Hematopoietic multipotent progenitor cell treated with erythropoietin and hydrocortisone succinate and interleukin-3 and kit ligand, for 17 days (in vitro differentiated cells): ENCODE data around the gene EPHX1.
"Not testable (repeated sequence)": the region's sequence is repeated elsewhere in the genome, so short reads cannot be mapped to it uniquely, and the experiment has no call there.

Source experiments
- DNase-seq: peaks from one replicate; pipeline ENCODE4 v3.0.0-alpha.2; 2015; ENCODE audit warnings: low spot score

EPHX1 gene

DNA sequence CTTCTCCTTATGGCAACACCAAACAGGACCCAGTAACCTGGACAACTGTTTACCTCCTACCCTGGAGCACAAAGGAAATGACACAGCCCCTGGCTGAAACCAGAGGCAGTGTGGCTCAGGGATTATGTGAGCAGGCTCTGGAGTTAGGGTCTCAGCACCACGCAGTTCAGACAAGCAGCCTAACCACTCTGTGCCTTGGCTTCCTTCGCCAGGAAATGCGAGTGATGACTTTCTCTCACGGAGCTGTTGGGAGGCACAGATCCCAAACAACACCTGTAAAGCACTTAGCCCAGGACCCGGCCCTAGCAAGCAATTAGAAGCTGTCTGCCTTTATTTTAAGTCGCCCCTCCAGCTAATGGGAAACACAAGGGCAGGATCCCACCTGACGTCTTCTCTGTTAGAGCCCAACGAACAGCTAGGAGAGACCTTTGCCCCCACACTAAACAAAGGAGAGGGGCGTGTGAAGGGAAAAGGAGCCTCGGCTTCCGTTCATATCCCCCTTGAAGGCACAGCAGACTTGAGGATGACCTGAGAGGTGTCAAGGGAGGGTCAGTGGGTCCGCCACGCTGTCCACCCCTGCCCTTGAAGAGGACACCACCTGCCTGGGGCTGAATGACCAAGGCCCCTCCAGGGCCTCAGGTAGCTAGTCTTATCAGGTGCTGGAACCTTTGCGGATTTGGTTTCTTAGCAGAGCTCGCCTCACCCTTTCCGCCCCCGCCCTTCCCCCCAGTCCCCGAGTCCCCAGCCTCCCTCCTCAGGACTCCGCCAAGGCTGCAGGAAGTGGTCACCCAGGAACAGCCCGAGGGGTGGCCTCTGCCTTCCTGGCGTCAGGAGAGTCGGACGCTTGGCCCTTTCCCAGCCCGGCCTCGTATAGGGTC, 71.4 kb downstream of the EPHX1 start:
- DNase-seq, result no peak

DNA sequence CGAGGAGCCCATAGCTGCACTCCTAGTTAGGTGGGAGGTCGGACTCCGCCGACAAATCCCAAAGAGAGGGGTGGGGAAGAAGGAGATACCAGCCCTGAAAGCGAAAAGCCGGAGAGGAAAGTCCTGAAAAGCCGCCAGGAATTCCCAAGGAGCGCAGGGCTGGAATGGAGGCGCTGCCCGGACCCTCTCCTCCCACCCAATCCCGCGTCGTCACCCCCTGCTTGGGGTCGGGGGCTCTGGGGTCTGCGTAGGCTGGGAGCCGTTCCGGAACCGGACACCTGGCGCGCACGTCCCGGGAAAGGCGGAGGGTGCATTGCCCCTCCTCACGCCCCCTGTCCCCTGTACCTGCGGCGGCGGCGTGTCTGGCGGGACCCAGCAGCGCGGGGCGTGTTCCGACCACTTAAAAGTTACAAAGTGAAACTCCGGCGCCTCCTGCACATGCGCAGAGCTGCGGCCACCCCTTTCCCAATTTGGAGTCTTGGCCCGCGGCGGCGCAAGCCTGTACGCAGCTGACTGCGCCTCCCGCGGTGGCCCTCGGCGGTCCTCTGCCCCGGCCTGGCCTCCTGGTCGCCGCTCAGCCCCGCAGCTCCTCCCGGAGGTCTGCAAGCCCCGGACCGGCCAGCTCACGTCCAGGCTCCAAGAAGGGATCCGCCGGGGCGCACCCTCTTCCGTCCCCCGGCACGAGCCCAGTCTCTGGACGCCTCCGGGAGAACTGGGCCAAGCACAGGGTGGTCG, 72.2 kb downstream of the EPHX1 start, which contains the start of gene TMEM63A:
TMEM63A (minus strand) TSS at position 422 of the 735 bp plus-strand sequence. CDS start 4,800 bp downstream, outside the sequence.
- DNase-seq, result peak; percentile 74

DNA sequence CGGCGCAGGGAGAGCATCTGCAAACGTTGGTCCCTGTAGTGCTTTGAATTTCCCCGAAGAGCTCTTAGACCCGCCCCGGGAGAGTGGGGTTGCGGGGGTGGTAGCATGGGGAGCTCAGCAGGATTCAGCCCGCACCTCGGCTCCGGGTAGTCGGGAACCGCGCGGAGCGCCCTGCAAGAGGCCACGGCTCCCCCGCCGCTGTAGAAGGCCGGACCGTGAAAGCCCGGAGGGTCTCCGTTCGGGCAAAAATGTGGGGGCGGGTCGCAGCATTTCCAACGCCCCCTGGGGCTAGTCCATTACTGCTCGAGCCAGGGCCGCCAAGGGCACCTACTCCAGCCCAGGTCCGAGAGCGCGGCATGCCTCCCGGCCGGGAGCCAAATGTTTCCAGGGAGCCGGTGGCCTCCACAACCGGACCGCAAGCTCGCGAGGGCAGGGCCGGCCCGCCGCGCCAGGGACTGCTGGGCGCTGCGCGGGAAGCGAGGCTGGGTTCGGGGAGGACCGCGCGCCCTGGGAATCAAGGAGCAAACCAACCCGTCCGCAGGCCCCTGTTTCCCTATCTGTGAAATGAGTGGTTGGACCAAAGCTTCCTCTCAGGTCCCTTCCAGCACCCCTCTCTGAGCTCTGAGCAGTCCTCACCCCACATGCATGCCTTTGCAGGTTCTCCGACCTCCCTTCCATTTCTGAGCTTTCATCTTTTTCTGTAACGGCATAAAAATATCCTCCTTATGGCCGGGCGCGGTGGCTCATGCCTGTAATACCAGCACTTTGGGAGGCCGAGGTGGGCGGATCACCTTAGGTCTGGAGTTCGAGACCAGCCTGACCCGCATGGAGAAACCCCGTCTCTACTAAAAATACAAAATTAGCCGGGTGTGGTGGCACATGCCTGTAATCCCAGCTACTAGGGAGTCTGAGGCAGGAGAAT, 73.0 kb downstream of the EPHX1 start:
- no peak for DNase-seq

DNA sequence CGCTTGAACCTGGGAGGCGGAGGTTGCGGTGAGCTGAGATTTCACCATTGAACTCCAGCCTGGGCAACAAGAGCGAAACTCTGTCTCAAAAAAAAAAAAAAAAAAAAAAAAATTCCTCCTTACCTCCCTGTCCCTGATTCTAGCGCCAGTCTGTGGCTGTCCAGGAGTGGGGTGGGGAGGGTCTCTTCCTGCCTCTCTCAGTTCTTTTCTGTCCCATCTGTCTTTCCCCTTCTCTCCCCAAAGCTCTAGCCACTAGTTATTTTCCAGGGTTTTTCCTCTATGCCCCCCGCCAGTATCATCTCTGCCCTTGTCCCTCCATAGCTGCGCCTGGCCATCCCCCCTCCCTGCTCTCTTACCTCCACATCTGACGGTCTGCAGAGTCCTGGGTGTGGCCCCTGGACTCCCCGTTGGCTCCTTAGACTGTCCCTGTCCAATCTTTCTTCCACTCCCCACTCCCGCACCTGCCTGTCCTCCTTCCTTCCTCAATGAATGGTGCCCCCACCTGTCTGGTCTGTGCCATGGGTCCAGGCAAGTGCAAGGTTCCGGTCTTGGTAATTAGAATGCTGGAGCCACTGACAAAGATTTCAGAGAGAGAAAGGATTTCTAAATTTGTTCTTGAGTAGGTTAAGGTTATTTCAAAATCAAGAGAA, 73.8 kb downstream of the EPHX1 start:
- no peak for DNase-seq

DNA sequence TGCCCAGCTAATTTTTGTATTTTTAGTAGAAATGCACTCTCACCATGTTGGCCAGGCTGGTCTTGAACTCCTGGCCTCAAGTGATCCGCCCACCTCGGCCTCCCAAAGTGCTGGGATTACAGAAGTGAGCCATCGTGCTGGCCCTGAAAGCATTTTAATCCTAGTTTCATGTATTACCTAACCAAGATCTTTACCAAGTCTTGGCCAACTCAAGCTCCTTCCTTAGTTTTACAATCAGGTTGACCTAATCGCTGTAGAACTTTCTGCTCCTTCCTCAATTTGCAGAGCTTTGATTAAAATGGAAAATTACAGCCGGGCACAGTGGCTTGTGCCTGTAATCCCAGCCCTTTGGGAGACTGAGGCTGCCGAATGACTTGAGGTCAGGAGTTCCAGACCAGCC, 75.4 kb downstream of the EPHX1 start:
- no peak for DNase-seq

DNA sequence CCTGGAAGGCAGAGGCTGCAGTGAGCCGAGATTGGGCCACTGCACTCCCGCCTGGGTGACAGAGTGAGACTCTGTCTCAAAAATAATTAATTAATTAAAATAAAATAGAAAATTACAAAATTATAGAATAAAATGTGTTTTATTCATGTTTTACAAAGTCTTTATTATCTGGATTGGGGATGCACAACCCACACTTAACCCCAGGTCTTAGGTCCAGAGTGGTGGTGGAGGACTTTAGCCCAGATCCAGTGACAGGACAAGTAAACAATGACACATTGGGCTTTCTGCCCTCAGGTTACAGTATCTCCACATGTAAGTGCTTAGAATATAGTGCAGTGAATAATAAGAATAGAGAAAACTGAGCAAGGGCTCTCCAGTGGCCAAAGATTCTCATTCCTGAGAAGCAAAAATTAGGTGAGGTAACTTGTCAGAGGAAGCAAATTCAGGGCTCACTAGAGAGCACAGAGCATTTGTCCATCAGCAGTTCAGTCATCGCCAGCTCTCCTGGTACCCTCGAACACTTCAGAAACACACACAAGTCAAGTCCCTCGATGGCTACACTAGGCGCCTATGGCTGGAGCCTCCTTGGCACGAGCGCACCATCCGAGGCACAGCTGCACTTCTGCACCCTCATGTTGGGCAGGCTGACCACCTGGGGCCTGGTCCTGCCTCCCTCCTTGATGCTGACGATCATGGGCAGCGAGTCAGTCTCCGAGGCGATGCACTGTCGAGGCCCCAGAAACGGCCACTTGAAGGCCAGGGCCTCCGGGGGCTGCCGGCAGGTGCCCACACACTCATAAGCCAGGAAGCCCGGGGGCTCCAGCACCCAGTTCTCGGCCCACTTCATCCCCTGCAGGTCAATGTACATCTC, 76.5 kb downstream of the EPHX1 start:
- no peak for DNase-seq

DNA sequence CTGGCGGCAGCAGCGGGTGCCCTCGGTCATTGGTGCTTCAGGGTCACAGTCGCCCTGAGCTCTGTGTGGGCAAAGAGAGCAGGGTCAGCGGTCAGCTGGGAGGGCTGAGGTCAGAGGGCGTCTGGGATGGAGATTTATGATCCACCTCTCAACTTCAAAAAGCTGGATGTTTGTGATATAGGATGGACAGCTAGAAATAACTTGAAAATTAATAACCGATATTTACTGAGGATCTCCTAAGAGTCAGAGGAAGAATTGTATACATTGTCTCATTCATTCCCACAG, 77.0 kb downstream of the EPHX1 start:
- no peak for DNase-seq

DNA sequence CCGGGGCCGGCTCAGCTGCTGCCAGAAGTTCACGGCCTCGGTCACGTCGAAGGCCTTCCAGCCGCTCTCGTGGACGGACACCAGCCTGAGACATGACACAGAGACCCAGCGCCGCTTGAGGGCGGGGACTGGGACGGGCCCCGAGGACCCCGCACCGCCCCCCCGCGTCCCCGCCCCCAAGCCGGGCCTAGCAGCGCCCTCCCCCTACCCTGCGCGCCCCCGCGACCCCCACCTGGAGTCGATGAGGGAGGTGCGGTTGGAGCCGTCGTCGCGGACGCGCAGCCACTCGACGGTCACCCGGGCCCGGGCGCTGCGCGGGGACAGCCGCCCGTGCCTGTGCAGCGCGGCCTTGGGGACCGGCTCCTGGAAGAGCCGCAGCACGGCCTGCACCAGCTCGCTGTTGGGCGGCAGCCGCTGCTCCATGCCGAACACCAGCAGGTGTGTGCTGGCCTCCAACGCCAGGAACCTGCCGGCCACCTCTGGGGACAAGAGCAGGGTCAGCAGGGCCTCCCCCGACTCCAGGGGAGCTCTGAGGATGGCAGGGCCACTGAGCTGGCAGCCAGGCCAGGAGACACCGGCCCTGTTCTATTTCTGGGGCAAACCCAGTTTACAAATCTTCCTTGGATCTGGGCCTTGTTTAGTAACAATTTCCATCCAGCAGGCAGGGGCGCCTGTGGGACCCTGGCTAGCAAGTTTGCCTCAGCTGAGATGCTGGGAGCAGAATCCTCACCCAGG, 77.8 kb downstream of the EPHX1 start:
- not testable (repeated sequence) for DNase-seq

DNA sequence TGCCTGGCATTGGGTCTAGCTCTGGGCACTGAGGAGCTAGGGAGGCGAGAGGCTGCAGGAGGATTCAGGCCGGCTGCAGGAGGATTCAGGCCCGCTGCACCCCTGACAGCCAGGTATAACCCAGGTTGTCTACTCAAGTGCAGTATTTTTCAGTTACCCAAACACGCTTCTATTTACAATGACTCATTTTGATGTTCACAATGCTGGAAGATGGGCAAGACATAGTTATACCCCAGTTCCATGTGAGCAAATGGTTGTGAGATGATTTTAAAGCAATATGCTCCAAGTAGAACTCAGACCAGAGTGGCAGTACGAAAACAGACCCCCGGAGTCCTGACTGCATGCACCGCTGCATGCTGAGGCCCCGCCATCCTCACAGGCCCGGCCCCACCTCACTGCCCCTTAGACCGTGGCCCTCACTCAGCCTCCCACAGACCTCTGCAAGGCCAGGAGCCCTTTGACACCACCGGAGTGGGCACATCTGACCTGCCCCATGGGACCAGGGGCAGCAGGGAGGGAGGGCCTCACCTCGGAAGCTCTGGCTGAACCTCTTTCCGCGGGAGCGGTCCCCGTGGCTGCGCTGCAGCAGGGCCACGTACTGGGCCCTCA, 78.5 kb downstream of the EPHX1 start:
- no peak for DNase-seq

DNA sequence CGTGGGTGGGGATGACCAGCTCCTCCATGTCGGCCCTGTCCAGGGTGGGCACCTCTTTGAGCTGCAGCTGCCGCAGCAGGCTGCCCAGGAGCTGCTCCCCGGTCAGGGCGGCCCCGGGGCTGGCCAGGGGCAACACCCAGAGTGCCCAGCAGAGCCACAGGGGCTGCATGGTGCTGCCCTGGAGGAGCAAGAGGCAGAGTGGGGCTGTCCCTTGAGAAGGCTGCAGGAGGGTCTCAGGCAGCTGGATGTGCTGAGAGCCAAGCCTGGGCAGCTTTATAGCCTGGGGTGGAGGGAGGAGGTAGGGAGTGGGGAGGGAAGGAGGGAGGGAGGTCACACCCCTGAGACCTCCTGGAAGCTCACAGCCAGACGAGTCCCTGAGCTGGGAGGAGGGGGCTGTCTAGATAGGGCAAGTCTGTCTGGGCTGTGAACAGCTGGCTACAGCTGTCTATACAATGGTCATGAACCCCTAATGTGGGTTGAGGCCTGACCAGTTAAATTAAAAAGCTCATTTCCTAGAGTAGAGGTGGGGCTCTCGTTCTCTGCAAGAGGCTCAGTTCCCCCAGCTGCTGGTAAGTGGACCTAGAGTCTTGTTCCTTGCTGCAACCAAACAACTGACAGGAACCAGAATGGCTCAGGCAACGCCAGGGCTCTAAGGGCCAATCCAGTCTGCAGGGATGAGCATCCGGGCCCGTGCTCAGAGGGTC, 79.1 kb downstream of the EPHX1 start, which contains the start of gene LEFTY1:
LEFTY1 (minus strand) TSS at position 249 of the 704 bp plus-strand sequence; CDS start at position 169, 80 bp downstream.
- DNase-seq, result no peak

DNA sequence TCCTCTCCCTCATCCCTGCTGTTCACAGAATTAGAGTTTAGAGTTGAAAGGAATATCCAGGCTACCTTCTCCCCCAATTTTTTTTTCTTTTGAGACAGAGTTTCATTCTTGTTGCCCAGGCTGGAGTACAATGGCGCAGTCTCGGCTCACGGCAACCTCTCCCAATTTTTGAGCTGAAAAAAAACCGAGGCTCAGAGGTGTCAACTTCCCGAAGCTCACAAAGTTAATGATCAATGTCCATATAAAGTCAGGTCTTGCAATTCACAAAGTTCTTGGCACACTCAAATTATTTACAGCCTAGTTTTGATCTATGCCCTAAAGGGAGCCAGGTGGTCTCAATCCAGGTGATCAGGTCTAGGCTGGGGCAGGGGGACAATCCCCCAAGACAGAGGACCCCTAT, 79.8 kb downstream of the EPHX1 start:
- no peak for DNase-seq

DNA sequence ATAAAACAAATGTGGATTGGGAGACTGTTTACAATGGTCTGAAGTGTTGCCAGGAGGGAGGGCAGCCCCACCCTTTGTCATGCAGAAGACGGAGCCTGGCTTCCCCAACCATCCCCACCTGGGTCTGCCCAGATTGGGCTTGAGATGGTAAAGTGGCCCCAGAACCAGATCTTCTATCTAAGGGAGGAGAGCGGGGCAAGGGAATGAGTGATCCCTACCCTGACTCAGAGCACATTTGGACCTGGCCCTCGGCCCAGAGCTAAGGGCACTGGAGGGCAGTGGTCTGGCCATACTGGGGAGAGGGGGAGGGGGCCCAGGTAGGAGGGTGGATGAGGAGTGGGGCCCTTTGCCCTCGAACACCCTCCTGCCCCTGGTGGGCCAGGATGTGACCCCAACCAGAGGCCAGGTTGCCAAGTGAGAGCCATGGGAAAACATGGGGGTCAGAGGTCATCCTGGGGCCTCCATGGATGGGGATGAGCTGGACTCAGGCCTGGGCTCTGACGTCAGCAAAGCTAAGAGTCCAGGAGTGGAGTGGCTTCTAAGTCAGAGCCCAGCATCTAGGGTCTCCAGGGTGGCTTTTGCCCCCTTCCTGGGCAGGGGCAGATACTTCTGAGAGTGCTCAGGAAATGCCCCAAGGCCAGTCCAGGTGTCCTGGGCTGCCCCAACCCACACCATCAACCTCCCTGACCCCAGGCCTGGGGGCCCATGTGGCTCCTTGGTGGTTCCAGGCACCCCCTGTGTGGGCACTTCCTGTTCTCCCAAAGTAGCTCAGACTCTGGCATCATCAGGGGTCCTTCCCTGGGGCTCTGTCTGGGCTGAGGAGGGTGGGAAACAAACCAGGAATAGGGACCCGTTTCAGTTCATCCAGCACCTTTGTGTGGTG, 80.7 kb downstream of the EPHX1 start:
- DNase-seq, result no peak

DNA sequence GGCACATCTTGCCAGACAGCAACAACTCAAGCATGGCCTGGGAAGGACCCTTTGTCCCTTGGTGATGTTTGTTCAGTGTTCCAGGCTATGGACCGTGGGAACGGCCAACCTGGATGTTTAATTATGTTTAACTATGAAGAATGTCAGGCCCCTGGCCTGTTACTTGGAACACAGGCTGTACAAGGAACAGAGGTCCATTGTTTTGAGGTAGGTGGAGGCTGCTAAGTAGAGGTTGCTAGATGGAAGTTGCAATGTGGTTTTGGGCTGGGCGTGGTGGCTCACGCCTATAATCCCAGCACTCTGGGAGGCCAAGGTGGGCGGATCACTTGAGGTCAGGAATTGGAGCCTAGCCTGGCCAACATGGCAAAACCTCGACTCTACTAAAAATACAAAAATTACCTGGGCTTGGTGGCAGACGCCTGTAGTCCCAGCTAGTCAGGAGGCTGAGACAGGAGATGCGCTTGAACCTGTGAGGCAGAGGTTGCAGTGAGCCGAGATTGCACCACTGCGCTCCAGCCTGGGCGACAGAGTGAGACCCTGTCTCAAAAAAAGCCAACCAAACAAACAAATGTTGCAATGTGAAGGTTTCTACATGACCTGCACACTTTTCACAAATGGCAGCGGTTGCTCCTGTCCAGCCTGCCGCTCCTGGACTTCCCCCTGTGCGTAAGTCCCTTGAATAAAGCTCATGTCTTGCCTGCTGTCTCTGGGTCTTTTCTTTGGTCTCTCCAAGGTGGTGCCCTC, 81.5 kb downstream of the EPHX1 start:
- no peak for DNase-seq

DNA sequence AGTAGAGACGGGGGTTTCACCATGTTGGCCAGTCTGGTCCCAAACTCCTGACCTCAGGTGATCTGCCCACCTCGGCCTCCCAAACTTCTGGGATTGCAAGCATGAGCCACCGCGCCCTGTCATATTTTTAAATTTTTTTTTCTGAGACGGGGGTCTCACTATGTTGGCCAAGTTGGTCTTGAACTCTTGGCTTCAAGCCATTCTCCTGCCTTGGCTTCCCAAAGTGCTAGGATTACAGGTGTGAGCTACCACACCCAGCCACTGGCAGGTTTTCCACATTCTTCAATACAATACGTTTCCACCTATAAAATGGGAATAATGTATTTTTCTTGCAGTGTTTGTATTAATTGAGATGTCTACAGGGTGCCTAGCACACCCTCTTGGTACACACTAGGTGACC, 82.4 kb downstream of the EPHX1 start:
- no peak for DNase-seq
